H1 (cell line): ENCODE results near the gene FERMT1. TPM values are rescaled to one million over a fixed set of nuclear protein-coding genes. Genes with fewer than 3 reads are reported as not detected.

Source experiments
- CTCF ChIA-PET: fragments of 300-600 bp; sonication (Branson Sonifier 250); formaldehyde crosslinking; loops from one replicate; lab custom pipeline; 2021; ENCODE audit not compliant: partially characterized antibody; lab: Charles Lee
- POLR2A ChIA-PET: fragments of 300-600 bp; sonication (Branson Sonifier 250); formaldehyde crosslinking; loops from one replicate; lab custom pipeline; 2021; ENCODE audit warnings: inconsistent platforms; ENCODE audit not compliant: partially characterized antibody; lab: Charles Lee
- DNase-seq, 2 experiments: peaks; one replicate each; pipeline versions ENCODE4 v3.0.0 to v3.0.0-alpha.2; 2010 to 2022; ENCODE audit warnings: low spot score in 2 of 2, low read depth in 1 of 2, mixed read lengths in 1 of 2
- FAIRE-seq: peaks from 2 replicates; lab custom pipeline; 2011; peaks lifted over from hg19 to GRCh38; lab: Jason Lieb, UNC
- H2AFZ ChIP-seq: 2 replicates; pipeline ENCODE4 v1.8.1; 2012; ENCODE audit warnings: low read length, inconsistent platforms
- H2AK5ac ChIP-seq: 2 replicates; pipeline ENCODE4 v1.6.1; 2013; ENCODE audit warnings: low read depth, low read length
- H2BK120ac ChIP-seq: replicated peaks from 2 replicates; pipeline ENCODE3; 2013; ENCODE audit warnings: low read depth, low read length, inconsistent platforms
- H2BK12ac ChIP-seq: 2 replicates; pipeline ENCODE4 v1.6.1; 2013; ENCODE audit warnings: low read depth, low read length
- H2BK15ac ChIP-seq: 2 replicates; pipeline ENCODE4 v1.6.1; 2013; ENCODE audit warnings: low read length
- H2BK20ac ChIP-seq: 2 replicates; pipeline ENCODE4 v1.6.1; 2013; ENCODE audit warnings: low read length
- H2BK5ac ChIP-seq: 2 replicates; pipeline ENCODE4 v1.6.1; 2013; ENCODE audit warnings: low read depth, low read length
- H3K14ac ChIP-seq: 2 replicates; pipeline ENCODE4 v1.6.1; 2013; ENCODE audit warnings: inconsistent platforms; ENCODE audit not compliant: insufficient read length
- H3K18ac ChIP-seq: 2 replicates; pipeline ENCODE4 v1.6.1; 2013; ENCODE audit warnings: low read length; ENCODE audit errors: extremely low read depth
- H3K23ac ChIP-seq: 2 replicates; pipeline ENCODE4 v1.6.1; 2013; ENCODE audit warnings: inconsistent platforms; ENCODE audit not compliant: insufficient read length
- H3K23me2 ChIP-seq: 2 replicates; pipeline ENCODE4 v1.6.1; 2013; ENCODE audit warnings: low read depth, low read length
- H3K27ac ChIP-seq: 2 replicates; pipeline ENCODE4 v1.6.1; 2011; ENCODE audit warnings: low read depth, low read length, inconsistent platforms
- H3K27me3 ChIP-seq, 4 experiments: replicated peaks in 1 of 4; 1 replicate in 1 of 4; 2 replicates in 3 of 4; pipeline versions ENCODE4 v1.6.1 to v1.8.1; 2011 to 2013; ENCODE audit warnings: low read length in 3 of 4, mild to moderate bottlenecking in 3 of 4, inconsistent platforms in 2 of 4, mixed read lengths in 2 of 4, moderate library complexity in 1 of 4; ENCODE audit not compliant: control insufficient read depth in 3 of 4, insufficient read depth in 3 of 4; ENCODE audit errors: extremely low read depth in 1 of 4
- H3K36me3 ChIP-seq, 4 experiments: 2 replicates each; pipeline versions ENCODE4 v1.6.1 to v1.8.1; 2011 to 2013; ENCODE audit warnings: mild to moderate bottlenecking in 4 of 4, low read length in 3 of 4, moderate library complexity in 2 of 4, control low read depth in 1 of 4, inconsistent platforms in 1 of 4; ENCODE audit not compliant: insufficient read depth in 4 of 4, control insufficient read depth in 2 of 4
- H3K4ac ChIP-seq: replicated peaks from 2 replicates; pipeline ENCODE3; 2013; ENCODE audit warnings: low read length, low read depth, mixed read lengths, inconsistent platforms; ENCODE audit not compliant: insufficient read length
- H3K4me1 ChIP-seq, 4 experiments: replicated peaks in 1 of 4; 1 replicate in 1 of 4; 2 replicates in 3 of 4; pipeline versions ENCODE4 v1.6.1 to v1.8.1; 2011 to 2013; ENCODE audit warnings: low read length in 3 of 4, inconsistent platforms in 2 of 4, mixed read lengths in 1 of 4; ENCODE audit not compliant: insufficient read depth in 4 of 4, control insufficient read depth in 3 of 4
- H3K4me2 ChIP-seq, 2 experiments: 2 replicates each; pipeline versions ENCODE4 v1.6.1 to v1.8.1; 2011 to 2013; ENCODE audit warnings: low read depth in 2 of 2, low read length in 2 of 2, control low read depth in 1 of 2, inconsistent platforms in 1 of 2, mild to moderate bottlenecking in 1 of 2; ENCODE audit not compliant: insufficient read depth in 1 of 2
- H3K4me3 ChIP-seq, 4 experiments: fragments of 200-600, 300-600 bp in 1 of 4; sonication (generic), shearing (Covaris generic), sonication (Bioruptor Twin) in 1 of 4; 2 replicates each; pipeline versions ENCODE4 v1.5.1 to v1.8.1; 2011 to 2016; ENCODE audit warnings: low read length in 4 of 4, low read depth in 3 of 4, control low read depth in 2 of 4, inconsistent platforms in 2 of 4, mild to moderate bottlenecking in 2 of 4, mixed read lengths in 1 of 4, moderate library complexity in 1 of 4; ENCODE audit not compliant: insufficient read depth in 2 of 4; ENCODE audit errors: extremely low read depth in 1 of 4
- H3K56ac ChIP-seq: replicated peaks from 2 replicates; pipeline ENCODE3; 2013; ENCODE audit warnings: low read depth, mild to moderate bottlenecking, mixed read lengths, low read length, inconsistent platforms; ENCODE audit not compliant: insufficient read length
- H3K79me1 ChIP-seq: 2 replicates; pipeline ENCODE4 v1.6.1; 2013; ENCODE audit warnings: low read depth, low read length, control low read depth
- H3K79me2 ChIP-seq, 2 experiments: 2 replicates each; pipeline versions ENCODE4 v1.6.1 to v1.8.1; 2012 to 2013; ENCODE audit warnings: low read length in 2 of 2, mild to moderate bottlenecking in 2 of 2, inconsistent platforms in 1 of 2; ENCODE audit not compliant: insufficient read depth in 2 of 2, control insufficient read depth in 1 of 2
- H3K9ac ChIP-seq, 4 experiments: replicated peaks in 1 of 4; 1 replicate in 1 of 4; 2 replicates in 3 of 4; pipeline versions ENCODE4 v1.6.1 to v1.8.1; 2011 to 2013; ENCODE audit warnings: low read depth in 3 of 4, low read length in 3 of 4, control low read depth in 2 of 4, mild to moderate bottlenecking in 2 of 4, moderate library complexity in 2 of 4, inconsistent platforms in 1 of 4; ENCODE audit errors: extremely low read depth in 1 of 4
- H3K9me3 ChIP-seq, 2 experiments: 2 replicates each; pipeline versions ENCODE4 v1.6.1 to v1.8.1; 2012 to 2013; ENCODE audit warnings: mild to moderate bottlenecking in 2 of 2, moderate library complexity in 2 of 2, control low read depth in 1 of 2, inconsistent platforms in 1 of 2, low read depth in 1 of 2, low read length in 1 of 2, mixed read lengths in 1 of 2; ENCODE audit not compliant: insufficient read depth in 2 of 2
- H4K20me1 ChIP-seq, 2 experiments: replicated peaks in 1 of 2; 2 replicates each; pipeline versions ENCODE3 to v1.8.1; 2011 to 2013; ENCODE audit warnings: inconsistent platforms in 2 of 2, low read length in 2 of 2, mild to moderate bottlenecking in 1 of 2; ENCODE audit not compliant: insufficient read depth in 2 of 2, control insufficient read depth in 1 of 2
- H4K5ac ChIP-seq: 2 replicates; pipeline ENCODE4 v1.6.1; 2013; ENCODE audit warnings: low read length, low read depth, mixed read lengths, inconsistent platforms; ENCODE audit not compliant: insufficient read length
- H4K8ac ChIP-seq: 2 replicates; pipeline ENCODE4 v1.8.0; 2013; ENCODE audit warnings: mild to moderate bottlenecking, moderate library complexity, low read length, inconsistent platforms; ENCODE audit not compliant: insufficient read depth; ENCODE audit errors: extremely low read depth
- H4K91ac ChIP-seq: replicated peaks from 2 replicates; pipeline ENCODE3; 2013; ENCODE audit warnings: low read length, mixed read lengths, inconsistent platforms; ENCODE audit not compliant: insufficient read length
- ASH2L ChIP-seq: fragments of 200-600, 300-600 bp; sonication (generic); IDR thresholded peaks from one replicate; pipeline ENCODE4 v1.7.1; 2017; ENCODE audit warnings: low read length
- BACH1 ChIP-seq: IDR thresholded peaks from 2 replicates; pipeline ENCODE4 v1.6.1; 2012; ENCODE audit warnings: low read length, improper control_type of control experiment
- CHD1 ChIP-seq: IDR thresholded peaks from 2 replicates; pipeline ENCODE4 v1.6.1; 2012; ENCODE audit warnings: low read depth, low read length, improper control_type of control experiment
- EP300 ChIP-seq, 2 experiments: IDR thresholded peaks; 1 replicate in 1 of 2; 2 replicates in 1 of 2; pipeline ENCODE4 v1.6.1; 2011 to 2012; ENCODE audit warnings: low read depth in 2 of 2, low read length in 2 of 2, mild to moderate bottlenecking in 2 of 2, borderline replicate concordance in 1 of 2, inconsistent platforms in 1 of 2, moderate library complexity in 1 of 2
- EZH2 ChIP-seq: fragments of 200-600 bp; sonication (generic); IDR thresholded peaks from 2 replicates; pipeline ENCODE4 v1.7.1; 2012; ENCODE audit warnings: low read depth, mild to moderate bottlenecking, moderate library complexity, low read length, inconsistent platforms; ENCODE audit not compliant: severe bottlenecking
- KDM1A ChIP-seq: fragments of 200-600, 300-600 bp; sonication (generic); IDR thresholded peaks from 2 replicates; pipeline ENCODE4 v1.7.1; 2016; ENCODE audit warnings: mild to moderate bottlenecking, low read length, borderline replicate concordance
- MAFK ChIP-seq: IDR thresholded peaks from 2 replicates; pipeline ENCODE4 v1.6.1; 2012; ENCODE audit warnings: low read depth, mild to moderate bottlenecking, improper control_type of control experiment, low read length
- NRF1 ChIP-seq: IDR thresholded peaks from 2 replicates; pipeline ENCODE4 v1.6.1; 2011; ENCODE audit warnings: mild to moderate bottlenecking, low read depth, low read length, improper control_type of control experiment
- RXRA ChIP-seq: IDR thresholded peaks from 2 replicates; pipeline ENCODE4 v1.6.1; 2011; ENCODE audit warnings: low read depth, mild to moderate bottlenecking, low read length, moderate library complexity; ENCODE audit not compliant: insufficient read depth
- SIX5 ChIP-seq: IDR thresholded peaks from 2 replicates; pipeline ENCODE4 v1.6.1; 2011; ENCODE audit warnings: mild to moderate bottlenecking, low read depth, low read length
- SP1 ChIP-seq: IDR thresholded peaks from 2 replicates; pipeline ENCODE4 v1.6.1; 2011; ENCODE audit warnings: low read depth, low read length
- SP4 ChIP-seq: IDR thresholded peaks from 2 replicates; pipeline ENCODE4 v1.6.1; 2012; ENCODE audit warnings: low read length, inconsistent platforms
- SRF ChIP-seq: IDR thresholded peaks from 2 replicates; pipeline ENCODE4 v1.6.1; 2011; ENCODE audit warnings: mild to moderate bottlenecking, low read depth, low read length, moderate library complexity
- TAF1 ChIP-seq: IDR thresholded peaks from 2 replicates; pipeline ENCODE4 v1.6.1; 2011; ENCODE audit warnings: mild to moderate bottlenecking, low read depth, low read length
- TAF7 ChIP-seq: optimal IDR thresholded peaks from 2 replicates; pipeline ENCODE3; 2011; ENCODE audit warnings: low read depth, mild to moderate bottlenecking, inconsistent platforms, low read length, moderate library complexity, borderline replicate concordance
- WGBS, 2 experiments: shearing (Covaris generic) in 1 of 2; methylation state at CpG; one replicate each; pipeline versions ENCODE4 v1.1.6 to v1.1.7; 2013 to 2015; ENCODE audit warnings: low lambda C conversion rate in 2 of 2, mixed read lengths in 2 of 2, inconsistent platforms in 1 of 2, low coverage in 1 of 2, missing lambda C conversion rate in 1 of 2; ENCODE audit not compliant: insufficient replicate concordance in 2 of 2, insufficient coverage in 1 of 2, insufficient read length in 1 of 2; ENCODE audit errors: extremely low coverage in 1 of 2, missing lambda C conversion rate in 1 of 2; 5-methylcytosine and 5-hydroxymethylcytosine counted together
- polyA plus RNA-seq, 7 experiments: library from polyadenylated mRNA; depleted of rRNA in 3 of 7; stranded (reverse) in 5 of 7; unstranded in 2 of 7; fragments of >200 nt in 5 of 7; fragments of 200-250 nt in 2 of 7; gene quantifications; 1 replicate in 5 of 7; 2 replicates in 1 of 7; 4 replicates in 1 of 7; pipeline versions ENCODE4 v1.2.1 to v1.2.3, GENCODE V29; 2011 to 2013; ENCODE audit warnings: missing spikeins in 2 of 7, mixed read lengths in 2 of 7
- total RNA-seq: library from RNA; stranded (reverse); fragmentation: NEBNext Ultra II Directional; extraction: Animal tissue kit (Norgen Biotek cat#: 25700); gene quantifications from 2 replicates; pipeline ENCODE4 v1.2.1, GENCODE V29; 2021

Gene FERMT1
- total and polyA plus RNA-seq, 2 of the 8 experiments (the other 6 are each of a cell fraction or from before 2014, with no cell fraction given): 4.2 to 17.8 TPM

DNA sequence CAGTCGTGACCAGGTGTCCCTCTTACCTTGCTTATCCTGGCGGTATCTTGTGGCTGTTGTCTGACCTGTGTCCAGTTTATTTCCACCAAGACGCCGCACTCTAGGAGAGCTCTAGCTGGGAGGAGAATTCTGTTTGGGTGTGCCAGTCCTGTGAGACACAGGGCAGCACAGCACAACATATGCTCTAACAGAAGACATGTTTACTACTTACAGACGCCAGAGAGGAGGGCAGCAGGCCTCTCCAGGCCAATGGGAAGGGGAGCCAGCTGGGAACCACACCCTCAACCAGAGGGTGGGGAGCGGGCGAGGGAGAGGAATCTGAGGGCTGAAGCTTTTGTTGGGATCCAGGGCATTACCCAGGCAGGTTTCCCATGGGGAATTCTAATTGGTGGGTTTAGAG is 25.2 kb upstream of the FERMT1 start:
- H2BK5ac ChIP-seq: no peak overlapping the region
- H3K27ac ChIP-seq: no peak overlapping the region
- H2AK5ac ChIP-seq: no peak overlapping the region
- no peak overlapping the region for H3K4ac ChIP-seq
- H3K9ac ChIP-seq: no peak overlapping the region
- no peak overlapping the region for H2BK12ac ChIP-seq
- H3K18ac ChIP-seq: no peak overlapping the region
- H4K8ac ChIP-seq: no peak overlapping the region
- no peak overlapping the region for H2BK120ac ChIP-seq
- WGBS, 2 experiments: 88% methylated on average over 7 of the region's 7 CpGs; no CpG with 5 or more reads in 1 of the 2 experiments
- ChIA-PET CTCF (interaction anchor here (1.5 kb wide), 1 partner anchor 9 kb away, joined by 5 read pairs; no protein-coding TSS in a partner anchor), POLR2A (no interaction called here)
- H3K36me3 ChIP-seq: no peaks in the 10 kb centered on the region; a peak in 1 of 8 replicates
- H3K27me3 ChIP-seq: no peaks in the 10 kb centered on the region
- H3K14ac ChIP-seq: no peak overlapping the region
- no peaks in the 10 kb centered on the region for H3K79me1 ChIP-seq
- 0 out of 2 replicates have a peak overlapping the region, but pooled peaks have one; percentile 38 for H2AFZ ChIP-seq
- no peak overlapping the region for H4K5ac ChIP-seq
- FAIRE-seq (no peak), DNase-seq (no peak)
- no peaks in the 10 kb centered on the region for H4K20me1 ChIP-seq
- H3K79me2 ChIP-seq: no peaks in the 10 kb centered on the region
- no peaks in the 10 kb centered on the region for H3K9me3 ChIP-seq
- H2BK15ac ChIP-seq: no peak overlapping the region
- H4K91ac ChIP-seq: no peak overlapping the region
- H3K56ac ChIP-seq: no peak overlapping the region
- H3K4me1 ChIP-seq: no peaks in the 10 kb centered on the region
- no peak overlapping the region for H3K4me3 ChIP-seq
- no peak overlapping the region for H2BK20ac ChIP-seq
- H3K23me2 ChIP-seq: no peaks in the 10 kb centered on the region
- H3K4me2 ChIP-seq: no peak overlapping the region
- H3K23ac ChIP-seq: no peak overlapping the region
- TF ChIP-seq RXRA (no peak), TAF1 (no peak), MAFK (no peak), EP300 (IDR thresholded peaks at IDR 0.05; ENCODE audit: borderline replicate concordance in 1 of 2, low read depth in 2 of 2, low read length in 2 of 2) (no peak), NRF1 (no peak), SIX5 (no peak), TAF7 (no peak), SP4 (no peak), CHD1 (no peak), BACH1 (no peak), ASH2L (no peak), SP1 (no peak), EZH2 (no peak), SRF (no peak), KDM1A (no peak)
